H9 (cell line): ENCODE results near the gene SLC38A11. TPM values are rescaled to one million over a fixed set of nuclear protein-coding genes. Genes with fewer than 3 reads are reported as not detected.

Source experiments
- DNase-seq: peaks from one replicate; pipeline ENCODE4 v3.0.0-alpha.2; 2017
- H2AFZ ChIP-seq: one replicate; pipeline ENCODE4 v1.6.1; 2013; ENCODE audit warnings: mild to moderate bottlenecking, low read length, control low read depth, moderate library complexity
- H2AK5ac ChIP-seq: 2 replicates; pipeline ENCODE4 v1.6.1; 2013; ENCODE audit warnings: low read length, control low read depth, mixed read lengths; ENCODE audit not compliant: insufficient read length
- H2BK120ac ChIP-seq: one replicate; pipeline ENCODE4 v1.6.1; 2013; ENCODE audit warnings: low read depth, mild to moderate bottlenecking, low read length, control low read depth, inconsistent platforms; ENCODE audit not compliant: poor library complexity, severe bottlenecking
- H2BK12ac ChIP-seq: 2 replicates; pipeline ENCODE4 v1.6.1; 2013; ENCODE audit warnings: low read length, control low read depth, mixed read lengths, low read depth; ENCODE audit not compliant: insufficient read length
- H2BK15ac ChIP-seq: 2 replicates; pipeline ENCODE4 v1.6.1; 2013; ENCODE audit warnings: low read depth, low read length, control low read depth
- H2BK20ac ChIP-seq: one replicate; pipeline ENCODE4 v1.6.1; 2013; ENCODE audit warnings: low read depth, mild to moderate bottlenecking, low read length, control low read depth, inconsistent platforms; ENCODE audit not compliant: poor library complexity, severe bottlenecking
- H2BK5ac ChIP-seq: 2 replicates; pipeline ENCODE4 v1.6.1; 2013; ENCODE audit warnings: low read length, control low read depth, mixed read lengths; ENCODE audit not compliant: insufficient read length
- H3K14ac ChIP-seq: 2 replicates; pipeline ENCODE4 v1.6.1; 2013; ENCODE audit warnings: low read length, control low read depth; ENCODE audit not compliant: insufficient read depth
- H3K18ac ChIP-seq: 2 replicates; pipeline ENCODE4 v1.6.1; 2013; ENCODE audit warnings: low read depth, mild to moderate bottlenecking, mixed read lengths, low read length, control low read depth; ENCODE audit not compliant: insufficient read length
- H3K23ac ChIP-seq: 2 replicates; pipeline ENCODE4 v1.6.1; 2013; ENCODE audit warnings: low read length, control low read depth, mixed read lengths, low read depth; ENCODE audit not compliant: insufficient read length
- H3K23me2 ChIP-seq: 2 replicates; pipeline ENCODE4 v1.6.1; 2013; ENCODE audit warnings: low read depth, mild to moderate bottlenecking, mixed read lengths, low read length, control low read depth; ENCODE audit not compliant: insufficient read length, poor library complexity, severe bottlenecking
- H3K27ac ChIP-seq: 2 replicates; pipeline ENCODE4 v1.5.1; 2013; ENCODE audit warnings: low read length, control low read depth, mixed read lengths, low read depth; ENCODE audit not compliant: insufficient read length
- H3K27me3 ChIP-seq: 2 replicates; pipeline ENCODE4 v1.6.1; 2013; ENCODE audit warnings: low read length, control low read depth, inconsistent platforms; ENCODE audit not compliant: insufficient read depth
- H3K4ac ChIP-seq: 2 replicates; pipeline ENCODE4 v1.6.1; 2013; ENCODE audit warnings: low read depth, mild to moderate bottlenecking, control low read depth, inconsistent platforms, low read length, moderate library complexity
- H3K4me1 ChIP-seq: 2 replicates; pipeline ENCODE4 v1.6.1; 2013; ENCODE audit warnings: low read length, control low read depth, inconsistent platforms; ENCODE audit not compliant: insufficient read depth
- H3K4me2 ChIP-seq: 2 replicates; pipeline ENCODE4 v1.6.1; 2013; ENCODE audit warnings: low read length, control low read depth, mixed read lengths; ENCODE audit not compliant: insufficient read length, insufficient read depth
- H3K56ac ChIP-seq: 2 replicates; pipeline ENCODE4 v1.6.1; 2013; ENCODE audit warnings: low read depth, mild to moderate bottlenecking, mixed read lengths, low read length, control low read depth; ENCODE audit not compliant: insufficient read length
- H3K79me1 ChIP-seq: 2 replicates; pipeline ENCODE4 v1.6.1; 2013; ENCODE audit warnings: low read depth, mild to moderate bottlenecking, moderate library complexity, low read length, control low read depth, inconsistent platforms; ENCODE audit not compliant: insufficient read depth, poor library complexity, severe bottlenecking
- H3K79me2 ChIP-seq: 2 replicates; pipeline ENCODE4 v1.6.1; 2013; ENCODE audit warnings: low read length, control low read depth, inconsistent platforms; ENCODE audit not compliant: insufficient read depth
- H3K9ac ChIP-seq: 2 replicates; pipeline ENCODE4 v1.6.1; 2013; ENCODE audit warnings: low read length, control low read depth, mixed read lengths; ENCODE audit not compliant: insufficient read length; ENCODE audit errors: extremely low read depth
- H3K9me3 ChIP-seq: one replicate; pipeline ENCODE4 v1.6.1; 2013; ENCODE audit warnings: low read depth, low read length, inconsistent platforms; ENCODE audit not compliant: control insufficient read depth
- H3T11ph ChIP-seq: one replicate; pipeline ENCODE4 v1.6.1; 2013; ENCODE audit warnings: mild to moderate bottlenecking, low read length, control low read depth, inconsistent platforms
- H4K20me1 ChIP-seq: one replicate; pipeline ENCODE4 v1.6.1; 2013; ENCODE audit not compliant: control insufficient read depth, insufficient read length, insufficient read depth
- H4K5ac ChIP-seq: 2 replicates; pipeline ENCODE4 v1.6.1; 2013; ENCODE audit warnings: low read depth, mild to moderate bottlenecking, mixed read lengths, low read length, control low read depth; ENCODE audit not compliant: insufficient read length
- H4K8ac ChIP-seq: replicated peaks from 2 replicates; pipeline ENCODE4 v1.6.1; 2013; ENCODE audit warnings: low read length, control low read depth, mixed read lengths, low read depth; ENCODE audit not compliant: insufficient read length
- H4K91ac ChIP-seq: 2 replicates; pipeline ENCODE4 v1.6.1; 2013; ENCODE audit warnings: low read depth, mild to moderate bottlenecking, moderate library complexity, mixed read lengths, low read length, control low read depth; ENCODE audit not compliant: insufficient read length
- H3K27ac Mint-ChIP-seq, 3 experiments: 2 replicates in 2 of 3; 3 replicates in 1 of 3; pipeline ENCODE4 v1.8.0; 2020 to 2021; ENCODE audit warnings: mixed read lengths in 3 of 3, mild to moderate bottlenecking in 1 of 3, moderate library complexity in 1 of 3
- H3K27me3 Mint-ChIP-seq: 2 replicates; pipeline ENCODE4 v1.8.0; 2021; ENCODE audit warnings: low read depth, mild to moderate bottlenecking, moderate library complexity, mixed read lengths
- H3K36me3 Mint-ChIP-seq, 3 experiments: 2 replicates in 2 of 3; 3 replicates in 1 of 3; pipeline ENCODE4 v1.8.0; 2020 to 2021; ENCODE audit warnings: low read depth in 3 of 3, mixed read lengths in 3 of 3; ENCODE audit not compliant: insufficient read depth in 1 of 3
- H3K4me1 Mint-ChIP-seq, 2 experiments: 2 replicates each; pipeline ENCODE4 v1.8.0; 2020; ENCODE audit warnings: mixed read lengths in 2 of 2
- H3K4me3 Mint-ChIP-seq, 2 experiments: 2 replicates in 1 of 2; 3 replicates in 1 of 2; pipeline ENCODE4 v1.8.0; 2020 to 2021; ENCODE audit warnings: mild to moderate bottlenecking in 2 of 2, mixed read lengths in 2 of 2, moderate library complexity in 1 of 2
- H3K9me3 Mint-ChIP-seq, 2 experiments: 2 replicates in 1 of 2; 3 replicates in 1 of 2; pipeline ENCODE4 v1.8.0; 2020; ENCODE audit warnings: mild to moderate bottlenecking in 2 of 2, mixed read lengths in 2 of 2, moderate library complexity in 1 of 2
- CTCF ChIP-seq: fragments of 200-600 bp; sonication (generic); conservative IDR thresholded peaks from 3 replicates; pipeline ENCODE4 v1.8.0; 2021; ENCODE audit warnings: antibody characterized with exemption, mild to moderate bottlenecking
- WGBS: extraction: QIAGEN DNeasy Blood & Tissue Kit; methylation state at CpG from one replicate; pipeline ENCODE4 v1.1.7; 2013; ENCODE audit warnings: missing lambda C conversion rate, low lambda C conversion rate, mixed read lengths; ENCODE audit not compliant: insufficient read length; ENCODE audit errors: extremely low coverage; 5-methylcytosine and 5-hydroxymethylcytosine counted together
- total RNA-seq: library from RNA; stranded (reverse); gene quantifications from 2 replicates; pipeline ENCODE4 v1.2.1, GENCODE V29; 2021

Gene SLC38A11
- total RNA-seq, 1 experiment from 2014 or later, result not detected

GRCh38 chr2:164933671-164934189, 21.6 kb downstream of the SLC38A11 start:
- H2AFZ ChIP-seq, result no peak overlapping the region
- H3K56ac ChIP-seq, result no peak overlapping the region
- no peak overlapping the region for H3K9ac ChIP-seq
- no peak for DNase-seq
- no peak overlapping the region for H2BK5ac ChIP-seq
- Mint-ChIP-seq H3K4me3 (no peak overlapping the region), H3K27ac (no peak overlapping the region), H3K9me3 (peaks cover 13 to 17% of the 10 kb centered on the region in 2 experiments; a peak in 3 of 5 replicates), H3K27me3 (no peaks in the 10 kb centered on the region; the same call in 1 of the 2 replicates), H3K4me1 (peaks cover 8 to 12% of the 10 kb centered on the region in 2 experiments), H3K36me3 (peaks cover 0 to 17% (median 0%) of the 10 kb centered on the region in 3 experiments; a peak in 3 of 7 replicates)
- no peak for TF ChIP-seq CTCF
- no peak overlapping the region for H2BK15ac ChIP-seq
- no peak overlapping the region for H2BK120ac ChIP-seq
- no peaks in the 10 kb centered on the region for H3K79me1 ChIP-seq
- no peak overlapping the region for H3K4me2 ChIP-seq
- H3K14ac ChIP-seq, result no peak overlapping the region
- H2BK20ac ChIP-seq, result no peak overlapping the region
- no peaks in the 10 kb centered on the region for H3K23me2 ChIP-seq
- no peak overlapping the region for H4K8ac ChIP-seq
- no peak overlapping the region for H4K5ac ChIP-seq
- H3K4me1 ChIP-seq, result no peaks in the 10 kb centered on the region
- no peak overlapping the region for H2BK12ac ChIP-seq
- H3K27ac ChIP-seq, result no peak overlapping the region
- H3K23ac ChIP-seq, result no peak overlapping the region
- H3K9me3 ChIP-seq, result no peaks in the 10 kb centered on the region
- no peaks in the 10 kb centered on the region for H3K79me2 ChIP-seq
- no peak overlapping the region for H3K4ac ChIP-seq
- WGBS, result no CpG with 5 or more reads among the region's 3 CpGs
- H2AK5ac ChIP-seq, result no peak overlapping the region
- H3T11ph ChIP-seq, result no peak overlapping the region
- no peaks in the 10 kb centered on the region for H4K20me1 ChIP-seq
- H3K27me3 ChIP-seq, result no peaks in the 10 kb centered on the region
- H4K91ac ChIP-seq, result no peak overlapping the region
- H3K18ac ChIP-seq, result no peak overlapping the region
